ENCODE measurements around the gene UBQLN1.
"Not testable (repeated sequence)": the region's sequence is repeated elsewhere in the genome, so short reads cannot be mapped to it uniquely, and the experiment has no call there.

Gene UBQLN1

DNA sequence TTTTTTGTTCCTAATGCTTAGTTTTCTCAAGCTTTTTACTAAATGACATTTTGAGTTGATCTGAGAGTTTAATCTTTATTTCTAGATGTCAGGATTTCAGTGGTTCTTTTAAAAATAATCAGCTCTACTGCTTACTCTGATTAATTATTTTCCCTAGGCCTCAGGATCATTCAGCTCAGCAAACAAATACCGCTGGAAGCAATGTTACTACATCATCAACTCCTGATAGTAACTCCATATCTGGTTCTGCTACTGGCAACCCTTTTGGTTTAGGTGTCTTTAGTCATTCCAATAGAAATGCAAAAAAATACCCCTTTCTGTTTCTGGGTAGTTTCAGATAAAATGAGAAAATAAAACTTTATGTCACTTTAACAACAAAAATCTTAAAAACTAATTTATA is 90.5 kb downstream of the UBQLN1 start:
- ATAC-seq (replicated peaks), result no peak

DNA sequence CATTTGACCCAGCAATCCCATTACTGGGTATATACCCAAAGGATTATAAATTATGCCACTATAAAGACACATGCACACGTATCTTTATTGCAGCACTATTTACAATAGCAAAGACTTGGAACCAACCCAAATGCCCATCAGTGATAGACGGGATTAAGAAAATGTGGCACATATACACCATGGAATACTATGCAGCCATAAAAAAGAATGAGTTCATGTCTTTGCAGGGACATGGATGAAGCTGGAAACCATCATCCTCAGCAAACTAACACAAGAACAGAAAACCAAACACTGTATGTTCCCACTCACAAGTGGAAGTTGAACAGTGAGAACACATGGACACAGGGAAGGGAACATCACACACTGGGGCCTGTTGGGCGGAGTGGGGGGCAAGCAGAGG is 94.5 kb downstream of the UBQLN1 start:
- not testable (repeated sequence) for H3K4me3 Mint-ChIP-seq; ATAC-seq (replicated peaks); H3K36me3 Mint-ChIP-seq (ENCODE audit: insufficient read depth); H3K27ac Mint-ChIP-seq; H3K9me3 Mint-ChIP-seq; H3K4me1 Mint-ChIP-seq (ENCODE audit: low read depth in 2 of 2); DNase-seq
- H3K27me3 Mint-ChIP-seq, result peaks cover 0 to 11% of the 10 kb centered on the region in 2 donors

More for the DNA sequence above, 90.5 kb downstream of the UBQLN1 start:
- peaks cover 0 to 11% of the 10 kb centered on the region in 2 donors for H3K27me3 Mint-ChIP-seq
- H3K36me3 Mint-ChIP-seq (ENCODE audit: insufficient read depth), result no peaks in the 10 kb centered on the region
- DNase-seq, result no peak
- no peaks in the 10 kb centered on the region for H3K9me3 Mint-ChIP-seq
- H3K27ac Mint-ChIP-seq, result no peak overlapping the region
- H3K4me1 Mint-ChIP-seq (ENCODE audit: low read depth in 2 of 2), result peaks cover 9% of the 10 kb centered on the region in 2 donors
- H3K4me3 Mint-ChIP-seq, result no peak overlapping the region
